Measurements from ENCODE around the gene ASB3.

- TF ChIP-seq CTCF (conservative IDR thresholded peaks at IDR 0.05; ENCODE audit: low read length) (no peak), EZH2phosphoT487 (IDR thresholded peaks at IDR 0.05; ENCODE audit: borderline replicate concordance, low read depth, low read length) (no peak)
These were observed 77.8 kb downstream of the ASB3 start for GRCh38 chr2:53708988-53709387.

Data from OCI-LY7 (cell line).